ENCODE data around the gene DDX5.

DNA sequence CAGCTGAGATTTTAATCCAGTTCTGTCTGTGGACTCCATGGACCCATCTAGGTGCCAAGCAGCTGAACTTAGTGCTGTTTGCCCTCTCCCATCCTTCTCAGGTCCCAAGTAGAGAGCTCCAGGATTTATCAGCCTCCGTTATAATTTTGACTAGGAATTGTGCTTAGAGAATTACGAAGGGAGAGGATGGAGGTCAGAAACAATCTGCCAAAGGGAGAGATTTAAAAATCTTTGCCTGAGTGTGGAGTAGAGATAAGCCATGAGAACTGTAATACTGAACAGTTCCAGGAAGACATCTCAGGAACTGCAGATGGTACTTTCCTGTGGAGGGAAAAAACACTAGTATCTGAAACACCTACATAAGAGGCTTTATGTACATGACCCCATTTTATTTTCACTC is 27.7 kb upstream of the DDX5 start:
- TF ChIP-seq OSR1 (CRISPR knock-in tag; IDR thresholded peaks at IDR 0.05) (no peak), ZFP3 (CRISPR knock-in tag; IDR thresholded peaks at IDR 0.05) (no peak), ZFP30 (CRISPR knock-in tag; IDR thresholded peaks at IDR 0.05) (no peak), ISL1 (CRISPR knock-in tag; IDR thresholded peaks at IDR 0.05) (no peak), CSDC2 (CRISPR knock-in tag; IDR thresholded peaks at IDR 0.05) (no peak), RARB (CRISPR knock-in tag; IDR thresholded peaks at IDR 0.05) (no peak), ZC3H10 (CRISPR knock-in tag; IDR thresholded peaks at IDR 0.05) (no peak), ESRRG (CRISPR knock-in tag; IDR thresholded peaks at IDR 0.05) (no peak)
- TF ChIP-seq, protein P1, sequence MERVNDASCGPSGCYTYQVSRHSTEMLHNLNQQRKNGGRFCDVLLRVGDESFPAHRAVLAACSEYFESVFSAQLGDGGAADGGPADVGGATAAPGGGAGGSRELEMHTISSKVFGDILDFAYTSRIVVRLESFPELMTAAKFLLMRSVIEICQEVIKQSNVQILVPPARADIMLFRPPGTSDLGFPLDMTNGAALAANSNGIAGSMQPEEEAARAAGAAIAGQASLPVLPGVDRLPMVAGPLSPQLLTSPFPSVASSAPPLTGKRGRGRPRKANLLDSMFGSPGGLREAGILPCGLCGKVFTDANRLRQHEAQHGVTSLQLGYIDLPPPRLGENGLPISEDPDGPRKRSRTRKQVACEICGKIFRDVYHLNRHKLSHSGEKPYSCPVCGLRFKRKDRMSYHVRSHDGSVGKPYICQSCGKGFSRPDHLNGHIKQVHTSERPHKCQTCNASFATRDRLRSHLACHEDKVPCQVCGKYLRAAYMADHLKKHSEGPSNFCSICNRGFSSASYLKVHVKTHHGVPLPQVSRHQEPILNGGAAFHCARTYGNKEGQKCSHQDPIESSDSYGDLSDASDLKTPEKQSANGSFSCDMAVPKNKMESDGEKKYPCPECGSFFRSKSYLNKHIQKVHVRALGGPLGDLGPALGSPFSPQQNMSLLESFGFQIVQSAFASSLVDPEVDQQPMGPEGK (CRISPR knock-in tag; IDR thresholded peaks at IDR 0.05; ENCODE audit: borderline replicate concordance) = no peak
